Keratinocyte (primary cell): Measurements from ENCODE around the gene DIRAS3.

Experiments used
- EZH2 ChIP-seq: IDR thresholded peaks from one replicate; pipeline ENCODE4 v1.6.1; 2012; ENCODE audit warnings: inconsistent platforms, mild to moderate bottlenecking, low read length, moderate library complexity
- TF ChIP-seq, protein P1 (sequence below), 3 experiments: IDR thresholded peaks in 1 of 3; conservative IDR thresholded peaks in 1 of 3; optimal IDR thresholded peaks in 1 of 3; 2 replicates in 2 of 3; 3 replicates in 1 of 3; pipeline versions ENCODE3 to v1.5.1; 2011; ENCODE audit warnings: low read length in 3 of 3, mild to moderate bottlenecking in 3 of 3, moderate library complexity in 2 of 3, control low read depth in 1 of 3, inconsistent platforms in 1 of 3; ENCODE audit not compliant: insufficient read depth in 2 of 3; ENCODE audit errors: extremely low read depth in 1 of 3

DNA sequence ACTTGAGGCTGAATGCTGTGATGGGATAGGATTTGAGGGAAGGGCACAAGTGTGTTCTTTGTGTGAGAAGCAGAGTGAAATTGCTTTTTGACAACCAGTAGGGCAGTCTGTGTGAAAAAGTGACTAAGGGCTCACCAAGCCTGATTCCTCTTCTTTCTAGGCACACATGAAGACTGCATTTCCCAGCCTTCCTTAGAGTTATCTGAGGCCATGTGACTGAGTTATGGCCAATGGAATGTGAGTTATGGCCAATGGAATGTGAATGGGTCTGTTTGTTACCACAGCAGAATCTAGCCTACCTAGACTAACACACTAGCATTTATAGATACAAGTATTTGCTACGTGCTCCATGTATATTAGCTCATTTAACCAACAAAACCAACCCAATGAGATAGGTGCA lies 35.3 kb upstream of the DIRAS3 start:
- TF ChIP-seq EZH2, result no peak
- TF ChIP-seq, protein P1, sequence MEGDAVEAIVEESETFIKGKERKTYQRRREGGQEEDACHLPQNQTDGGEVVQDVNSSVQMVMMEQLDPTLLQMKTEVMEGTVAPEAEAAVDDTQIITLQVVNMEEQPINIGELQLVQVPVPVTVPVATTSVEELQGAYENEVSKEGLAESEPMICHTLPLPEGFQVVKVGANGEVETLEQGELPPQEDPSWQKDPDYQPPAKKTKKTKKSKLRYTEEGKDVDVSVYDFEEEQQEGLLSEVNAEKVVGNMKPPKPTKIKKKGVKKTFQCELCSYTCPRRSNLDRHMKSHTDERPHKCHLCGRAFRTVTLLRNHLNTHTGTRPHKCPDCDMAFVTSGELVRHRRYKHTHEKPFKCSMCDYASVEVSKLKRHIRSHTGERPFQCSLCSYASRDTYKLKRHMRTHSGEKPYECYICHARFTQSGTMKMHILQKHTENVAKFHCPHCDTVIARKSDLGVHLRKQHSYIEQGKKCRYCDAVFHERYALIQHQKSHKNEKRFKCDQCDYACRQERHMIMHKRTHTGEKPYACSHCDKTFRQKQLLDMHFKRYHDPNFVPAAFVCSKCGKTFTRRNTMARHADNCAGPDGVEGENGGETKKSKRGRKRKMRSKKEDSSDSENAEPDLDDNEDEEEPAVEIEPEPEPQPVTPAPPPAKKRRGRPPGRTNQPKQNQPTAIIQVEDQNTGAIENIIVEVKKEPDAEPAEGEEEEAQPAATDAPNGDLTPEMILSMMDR (optimal IDR thresholded peaks at IDR 0.05 in 1 of 3, IDR thresholded peaks at IDR 0.05 in 1 of 3, conservative IDR thresholded peaks at IDR 0.05 in 1 of 3; ENCODE audit: extremely low read depth in 1 of 3, insufficient read depth in 2 of 3, low read length in 3 of 3), result no peak
